ENCODE results near the gene OPRL1.

OPRL1 gene

DNA sequence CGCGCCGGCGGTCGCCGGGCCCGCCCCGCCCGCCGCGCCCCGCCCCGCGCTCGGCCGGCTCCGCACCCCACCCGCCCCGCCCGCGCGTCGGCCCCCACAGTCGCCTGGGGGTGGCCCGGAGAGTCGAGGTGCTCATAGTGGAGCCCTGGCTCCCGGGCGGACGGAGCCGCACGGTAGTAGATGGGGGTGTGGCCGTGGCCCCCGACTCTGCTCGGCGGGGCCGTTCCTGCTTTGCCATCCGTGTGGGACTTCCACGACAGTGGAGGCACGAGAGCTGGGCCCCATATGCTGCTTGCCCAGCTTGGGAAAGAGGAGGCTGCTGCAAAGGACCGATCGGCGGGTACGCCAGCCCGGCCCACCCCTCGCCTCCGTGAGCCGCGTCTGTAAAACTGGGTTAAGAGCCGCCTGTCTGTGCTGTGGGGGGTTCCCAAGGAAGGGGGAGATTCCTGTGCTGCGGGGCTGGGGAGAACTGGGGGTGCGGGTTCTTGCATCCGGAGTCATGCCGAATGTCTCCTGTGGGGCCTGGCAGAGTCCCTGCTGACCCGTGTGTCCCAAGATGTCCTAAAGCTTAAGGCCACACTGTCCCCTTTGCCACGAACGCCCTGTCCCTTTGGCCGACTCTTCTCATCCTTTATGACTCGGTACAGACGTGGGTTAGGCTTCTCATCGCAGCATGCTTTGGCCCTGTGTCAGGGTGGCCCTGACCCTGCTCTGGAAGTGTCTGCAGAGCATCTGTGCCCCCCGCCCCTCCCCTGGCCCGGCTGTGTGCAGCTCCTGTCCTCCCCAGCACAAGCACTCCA is at the start of gene OPRL1:
TSS of gene OPRL1 (plus strand) at position 70 of the 800 bp plus-strand sequence. CDS start 12,639 bp downstream, outside the sequence.
- H3K4me3 ChIP-seq (ENCODE audit: low read depth, low read length) = peak within 1 kb of the TSS; percentile 67
- POLR2A ChIA-PET = interaction anchor here (1.2 to 2.3 kb wide), 2 partner anchors 11 to 14 kb away, joined by 3 to 7 read pairs; no protein-coding TSS in a partner anchor
- DNase-seq (ENCODE audit: low read depth, low spot score) = no peak
- CTCF ChIA-PET = interaction anchor here (0.6 to 8.7 kb wide), 6 partner anchors 11 to 240 kb away, joined by 3 to 51 read pairs (median 4); no protein-coding TSS in a partner anchor
- TF ChIP-seq, protein P1, sequence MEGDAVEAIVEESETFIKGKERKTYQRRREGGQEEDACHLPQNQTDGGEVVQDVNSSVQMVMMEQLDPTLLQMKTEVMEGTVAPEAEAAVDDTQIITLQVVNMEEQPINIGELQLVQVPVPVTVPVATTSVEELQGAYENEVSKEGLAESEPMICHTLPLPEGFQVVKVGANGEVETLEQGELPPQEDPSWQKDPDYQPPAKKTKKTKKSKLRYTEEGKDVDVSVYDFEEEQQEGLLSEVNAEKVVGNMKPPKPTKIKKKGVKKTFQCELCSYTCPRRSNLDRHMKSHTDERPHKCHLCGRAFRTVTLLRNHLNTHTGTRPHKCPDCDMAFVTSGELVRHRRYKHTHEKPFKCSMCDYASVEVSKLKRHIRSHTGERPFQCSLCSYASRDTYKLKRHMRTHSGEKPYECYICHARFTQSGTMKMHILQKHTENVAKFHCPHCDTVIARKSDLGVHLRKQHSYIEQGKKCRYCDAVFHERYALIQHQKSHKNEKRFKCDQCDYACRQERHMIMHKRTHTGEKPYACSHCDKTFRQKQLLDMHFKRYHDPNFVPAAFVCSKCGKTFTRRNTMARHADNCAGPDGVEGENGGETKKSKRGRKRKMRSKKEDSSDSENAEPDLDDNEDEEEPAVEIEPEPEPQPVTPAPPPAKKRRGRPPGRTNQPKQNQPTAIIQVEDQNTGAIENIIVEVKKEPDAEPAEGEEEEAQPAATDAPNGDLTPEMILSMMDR (IDR thresholded peaks at IDR 0.05; ENCODE audit: insufficient read depth, low read length, missing control alignments) = no peak

DNA sequence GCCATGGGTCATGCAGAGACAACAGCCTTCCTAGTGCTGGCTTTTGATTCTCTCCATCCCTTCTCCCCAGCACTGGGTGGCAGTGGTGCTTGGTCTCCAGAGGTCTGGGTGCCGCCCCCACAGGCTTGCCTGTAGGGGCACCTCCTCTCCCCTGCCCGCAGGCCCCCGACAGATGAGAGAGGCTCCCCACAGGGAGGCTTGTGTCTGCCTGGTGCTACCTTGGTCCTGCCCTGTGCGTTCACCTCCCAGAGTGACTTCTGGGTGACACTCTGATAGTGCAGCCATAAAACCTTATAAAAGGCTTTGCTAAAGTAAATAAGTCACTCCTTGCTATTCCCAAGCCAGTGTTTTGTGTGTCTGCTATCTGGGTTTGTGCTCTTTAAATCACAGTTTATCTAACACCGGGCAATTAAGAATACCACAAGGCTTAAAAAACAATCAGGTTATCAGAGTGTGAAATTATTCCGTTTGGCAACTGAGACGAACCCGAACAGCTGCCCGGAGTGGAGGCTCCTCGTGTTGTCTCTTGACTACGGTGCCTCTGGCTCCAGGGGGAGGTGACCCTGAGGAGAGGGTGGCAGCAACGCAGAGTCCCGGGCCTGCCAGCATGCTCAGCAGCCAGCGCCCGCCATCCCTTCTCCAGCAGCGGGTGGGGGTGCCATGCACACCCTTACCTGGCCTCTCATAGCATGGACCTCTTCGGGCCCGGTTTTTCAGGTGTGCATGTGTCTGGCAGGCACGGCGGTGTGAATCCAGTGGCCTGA is 49.3 kb upstream of the OPRL1 start:
- POLR2A ChIA-PET = no interaction called here
- DNase-seq (ENCODE audit: low read depth, low spot score) = no peak
- CTCF ChIA-PET = interaction anchor here (2.7 kb wide), 1 partner anchor 9 kb away, joined by 12 read pairs; no protein-coding TSS in a partner anchor
- H3K4me3 ChIP-seq (ENCODE audit: low read depth, low read length) = no peak overlapping the region
- TF ChIP-seq, protein P1 (IDR thresholded peaks at IDR 0.05; ENCODE audit: insufficient read depth, low read length, missing control alignments) = no peak

DNA sequence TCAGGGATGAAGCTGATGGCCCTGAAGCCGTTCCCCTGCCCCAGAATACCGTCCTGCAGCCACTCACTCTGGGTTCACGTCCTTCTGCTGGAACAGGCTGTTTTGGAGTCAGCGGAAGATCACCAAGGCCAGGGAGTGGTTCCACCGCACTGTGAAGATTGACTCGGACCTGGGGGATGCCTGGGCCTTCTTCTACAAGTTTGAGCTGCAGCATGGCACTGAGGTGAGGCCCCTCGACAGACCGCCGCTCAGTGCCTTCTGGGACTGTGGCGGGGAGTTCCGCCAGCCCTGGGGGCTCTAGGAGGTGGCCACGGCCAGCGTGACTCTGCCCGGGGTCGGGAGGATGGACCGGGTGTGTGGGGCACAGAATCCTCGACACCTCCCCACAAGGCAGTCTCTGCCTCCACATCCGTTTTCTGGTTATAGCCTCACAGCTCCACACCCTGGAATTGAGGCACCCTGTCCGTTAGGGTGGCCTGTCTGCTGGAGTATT is 48.0 kb upstream of the OPRL1 start:
- no peak overlapping the region for H3K4me3 ChIP-seq (ENCODE audit: low read depth, low read length)
- no peak for DNase-seq (ENCODE audit: low read depth, low spot score)
- ChIA-PET POLR2A (no interaction called here), CTCF (interaction anchor here (1.5 to 2.7 kb wide), 2 partner anchors 8 to 25 kb away, joined by 3 to 12 read pairs; no protein-coding TSS in a partner anchor)
- TF ChIP-seq, protein P1 (IDR thresholded peaks at IDR 0.05; ENCODE audit: insufficient read depth, low read length, missing control alignments) = no peak

DNA sequence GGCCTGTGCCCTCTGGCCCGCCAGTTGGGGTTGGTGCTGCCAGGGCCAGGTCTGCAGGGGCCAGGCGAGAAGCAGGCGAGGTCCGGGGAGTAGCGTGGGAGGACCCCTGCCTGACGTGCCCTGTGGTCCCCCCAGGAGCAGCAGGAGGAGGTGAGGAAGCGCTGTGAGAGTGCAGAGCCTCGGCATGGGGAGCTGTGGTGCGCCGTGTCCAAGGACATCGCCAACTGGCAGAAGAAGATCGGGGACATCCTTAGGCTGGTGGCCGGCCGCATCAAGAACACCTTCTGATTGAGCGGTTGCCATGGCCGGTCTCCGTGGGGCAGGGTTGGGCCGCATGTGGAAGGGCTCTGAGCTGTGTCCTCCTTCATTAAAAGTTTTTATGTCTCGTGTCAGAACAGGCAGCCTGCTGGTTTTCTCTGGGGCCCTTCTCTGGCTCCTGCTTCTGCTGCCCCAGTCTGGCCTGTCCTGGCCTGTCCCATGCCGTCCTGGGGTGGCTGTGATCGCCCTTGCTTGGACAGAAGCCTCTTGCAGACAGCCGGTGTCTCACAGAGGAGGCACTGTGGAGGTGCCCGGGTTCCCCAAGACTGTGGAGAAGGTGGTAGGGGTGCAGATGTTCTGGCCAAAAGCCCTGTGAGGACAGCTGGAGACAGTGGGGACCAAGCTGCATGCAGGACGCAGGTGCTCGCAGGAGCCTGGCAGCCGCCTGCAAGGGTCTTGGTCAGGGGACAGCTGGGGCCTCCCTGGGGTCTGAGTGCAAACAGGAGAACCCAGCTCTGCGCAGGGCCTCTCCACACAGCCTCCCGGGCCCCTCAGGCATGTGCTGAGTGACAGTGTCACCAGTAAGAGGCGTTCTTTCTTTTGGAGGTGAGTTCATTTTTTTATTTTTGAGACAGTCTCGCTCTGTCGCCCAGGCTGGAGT is 46.9 kb upstream of the OPRL1 start:
- TF ChIP-seq, protein P1 (IDR thresholded peaks at IDR 0.05; ENCODE audit: insufficient read depth, low read length, missing control alignments) = no peak
- ChIA-PET CTCF (interaction anchor here (0.9 to 1.7 kb wide), 4 partner anchors 24 to 88 kb away, joined by 3 to 5 read pairs (median 3); no protein-coding TSS in a partner anchor), POLR2A (no interaction called here)
- no peak overlapping the region for H3K4me3 ChIP-seq (ENCODE audit: low read depth, low read length)
- no peak for DNase-seq (ENCODE audit: low read depth, low spot score)

DNA sequence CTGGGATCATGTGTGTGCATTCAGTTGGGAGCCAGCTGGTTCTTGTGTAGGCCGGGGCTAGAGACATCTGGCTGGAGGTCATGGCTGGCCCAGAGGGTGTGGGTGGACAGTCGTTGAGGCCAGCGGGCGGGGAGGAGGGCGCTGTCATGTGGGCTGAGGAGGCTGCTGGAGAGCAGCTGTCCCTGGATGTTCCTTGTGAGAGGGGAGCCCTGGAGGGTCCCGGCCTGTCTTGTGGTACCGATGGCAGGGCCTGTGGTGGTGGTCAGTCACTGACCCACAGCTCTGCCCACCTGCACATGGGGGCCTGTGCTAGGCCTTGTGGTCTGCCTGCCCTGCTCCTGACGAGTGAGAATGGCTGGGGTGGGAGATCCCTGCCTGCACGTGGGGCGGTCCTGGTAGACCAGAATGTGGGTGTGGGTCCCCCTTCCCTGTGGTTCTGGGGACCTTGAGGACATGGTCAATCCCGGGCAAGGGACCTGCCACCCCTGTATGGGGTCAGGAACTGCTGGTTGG is 45.8 kb upstream of the OPRL1 start:
- ChIA-PET POLR2A (no interaction called here), CTCF (interaction anchor here (0.9 to 1.7 kb wide), 4 partner anchors 23 to 87 kb away, joined by 3 to 5 read pairs (median 3); partner anchors contain the start of gene SAMD10)
- TF ChIP-seq, protein P1 (IDR thresholded peaks at IDR 0.05; ENCODE audit: insufficient read depth, low read length, missing control alignments) = no peak
- no peak for DNase-seq (ENCODE audit: low read depth, low spot score)
- no peak overlapping the region for H3K4me3 ChIP-seq (ENCODE audit: low read depth, low read length)
